Measurements from ENCODE around the gene KCNH1. TPM values are rescaled to one million over a fixed set of nuclear protein-coding genes. Genes with fewer than 3 reads are reported as not detected.

Gene KCNH1
- total RNA-seq, 3 donors from 2014 or later, result 0.81 to 1.7 (median 1.2) TPM

DNA sequence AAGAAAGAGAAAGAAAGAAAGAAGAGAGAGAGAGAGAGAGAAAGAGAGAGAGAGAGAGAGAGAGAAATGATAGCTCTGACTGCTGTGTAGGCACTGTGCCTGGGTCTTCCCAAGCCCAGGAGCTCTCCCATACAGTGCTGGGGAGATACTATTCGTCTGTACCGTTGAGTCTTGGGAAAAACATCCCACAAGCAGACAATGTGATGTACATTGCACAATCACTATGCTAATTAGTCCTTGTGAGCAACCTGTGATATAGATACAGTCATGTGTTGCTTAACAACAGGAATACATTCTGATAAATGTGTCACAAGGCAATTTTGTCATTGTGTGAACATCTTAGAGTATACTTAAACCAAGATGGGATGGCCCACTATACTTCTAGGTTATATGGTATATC, 424.2 kb downstream of the KCNH1 start:
- intact Hi-C loops (cut with DNase I, micrococcal nuclease), result no loop called here
- TF ChIP-seq, protein P1, sequence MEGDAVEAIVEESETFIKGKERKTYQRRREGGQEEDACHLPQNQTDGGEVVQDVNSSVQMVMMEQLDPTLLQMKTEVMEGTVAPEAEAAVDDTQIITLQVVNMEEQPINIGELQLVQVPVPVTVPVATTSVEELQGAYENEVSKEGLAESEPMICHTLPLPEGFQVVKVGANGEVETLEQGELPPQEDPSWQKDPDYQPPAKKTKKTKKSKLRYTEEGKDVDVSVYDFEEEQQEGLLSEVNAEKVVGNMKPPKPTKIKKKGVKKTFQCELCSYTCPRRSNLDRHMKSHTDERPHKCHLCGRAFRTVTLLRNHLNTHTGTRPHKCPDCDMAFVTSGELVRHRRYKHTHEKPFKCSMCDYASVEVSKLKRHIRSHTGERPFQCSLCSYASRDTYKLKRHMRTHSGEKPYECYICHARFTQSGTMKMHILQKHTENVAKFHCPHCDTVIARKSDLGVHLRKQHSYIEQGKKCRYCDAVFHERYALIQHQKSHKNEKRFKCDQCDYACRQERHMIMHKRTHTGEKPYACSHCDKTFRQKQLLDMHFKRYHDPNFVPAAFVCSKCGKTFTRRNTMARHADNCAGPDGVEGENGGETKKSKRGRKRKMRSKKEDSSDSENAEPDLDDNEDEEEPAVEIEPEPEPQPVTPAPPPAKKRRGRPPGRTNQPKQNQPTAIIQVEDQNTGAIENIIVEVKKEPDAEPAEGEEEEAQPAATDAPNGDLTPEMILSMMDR (IDR thresholded peaks at IDR 0.05), result no peak
- no peak overlapping the region for H3K4me3 ChIP-seq
- peaks cover 12% of the 10 kb centered on the region for H3K4me1 ChIP-seq (ENCODE audit: low read depth)
- H3K36me3 ChIP-seq (ENCODE audit: low read depth), result no peaks in the 10 kb centered on the region
- DNase-seq (no peak), ATAC-seq (no peak)
- H3K9me3 ChIP-seq, result no peaks in the 10 kb centered on the region

DNA sequence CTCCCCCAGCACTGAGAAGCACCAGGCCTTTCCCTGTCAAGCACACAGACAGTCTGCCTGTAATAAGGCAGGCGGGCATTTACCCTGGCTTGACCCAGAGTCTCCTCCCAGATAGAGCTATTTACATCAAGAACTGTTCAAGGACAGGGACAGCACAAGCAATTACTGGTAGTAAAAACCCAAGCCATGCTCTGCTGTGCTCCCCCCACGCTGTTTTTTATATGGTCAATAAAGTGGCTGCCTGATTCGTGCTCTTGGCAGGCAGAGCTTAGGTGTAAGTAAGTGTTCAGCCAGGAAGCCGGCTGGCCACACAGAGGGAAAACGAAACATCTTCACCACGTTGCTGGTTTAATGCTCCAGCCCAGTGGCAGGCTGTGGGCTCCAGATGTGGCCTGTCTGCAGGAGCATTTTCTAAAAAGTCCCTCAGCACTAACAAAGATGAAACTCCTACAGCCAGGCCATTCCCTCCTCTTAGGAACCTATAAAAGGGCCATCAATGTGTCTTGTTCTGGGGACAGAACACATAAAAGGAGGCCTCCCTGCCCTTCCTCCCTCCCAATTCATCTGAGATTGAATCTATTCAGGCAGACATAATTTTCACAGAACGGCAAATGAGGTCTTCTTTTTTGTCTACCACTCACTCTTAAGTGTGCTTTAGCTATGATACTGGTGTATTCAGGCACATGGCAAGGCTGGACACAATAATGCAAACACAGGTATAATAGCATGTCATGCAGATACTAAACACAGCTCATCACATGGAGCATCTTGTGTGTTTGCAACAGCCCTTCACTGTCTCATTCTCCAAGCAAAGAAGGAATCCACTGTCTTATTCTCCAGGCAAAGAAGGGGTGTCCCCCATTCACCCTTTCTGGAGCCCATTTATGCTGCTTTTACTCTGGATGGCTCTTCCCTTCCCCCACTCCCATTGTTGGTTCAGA, 426.4 kb downstream of the KCNH1 start:
- Histone ChIP-seq H3K4me1 (ENCODE audit: low read depth) (peaks cover 12% of the 10 kb centered on the region), H3K9me3 (no peaks in the 10 kb centered on the region), H3K4me3 (no peak overlapping the region), H3K36me3 (ENCODE audit: low read depth) (no peaks in the 10 kb centered on the region)
- ATAC-seq (peak; percentile 89), DNase-seq (peak in 2 of 3 donors; percentile 51 to 75)
- TF ChIP-seq, protein P1 (IDR thresholded peaks at IDR 0.05), result no peak
- intact Hi-C loops (cut with DNase I, micrococcal nuclease), result no loop called here

DNA sequence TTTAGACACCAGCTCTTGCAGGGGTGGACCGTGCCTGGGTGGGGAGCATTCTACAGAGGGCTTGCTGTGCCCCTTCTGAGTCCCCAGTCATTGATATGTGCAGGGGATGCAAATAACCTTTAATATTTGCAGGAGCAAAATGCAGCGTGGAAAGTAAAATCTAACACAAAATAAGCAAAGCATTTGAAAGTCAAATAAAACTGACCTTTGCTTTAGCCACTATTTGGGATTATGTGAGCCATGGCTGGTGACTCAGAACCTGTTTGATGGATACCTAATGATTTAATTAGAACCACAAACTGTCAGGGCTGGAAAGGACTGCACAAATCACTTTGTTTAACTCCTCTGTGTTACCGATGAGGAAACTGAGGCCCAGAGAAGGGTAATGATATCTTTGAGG, 427.7 kb downstream of the KCNH1 start:
- TF ChIP-seq, protein P1 (IDR thresholded peaks at IDR 0.05), result no peak
- H3K36me3 ChIP-seq (ENCODE audit: low read depth), result no peaks in the 10 kb centered on the region
- intact Hi-C loops (cut with DNase I, micrococcal nuclease), result no loop called here
- DNase-seq (no peak), ATAC-seq (no peak)
- peaks cover 12% of the 10 kb centered on the region for H3K4me1 ChIP-seq (ENCODE audit: low read depth)
- no peaks in the 10 kb centered on the region for H3K9me3 ChIP-seq
- H3K4me3 ChIP-seq, result no peak overlapping the region

DNA sequence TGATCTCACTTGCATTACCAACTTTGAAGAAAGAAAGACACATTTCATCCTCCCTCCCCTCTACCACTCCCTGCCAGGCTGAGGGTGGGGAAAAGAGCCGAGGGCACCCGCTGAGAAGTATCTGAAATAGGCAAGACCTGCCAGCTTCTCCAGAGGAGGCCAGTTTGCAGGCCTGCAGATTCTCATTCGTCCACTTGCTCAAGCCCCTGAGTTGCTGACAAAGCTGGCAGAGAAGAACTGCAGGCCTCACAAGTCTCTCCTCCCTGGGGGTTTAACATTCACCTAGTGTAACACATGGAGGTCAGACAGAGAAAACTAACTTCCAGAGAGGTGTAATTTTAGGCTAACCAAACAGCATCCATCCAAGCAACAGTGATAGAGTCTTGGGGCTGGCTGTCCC, 428.9 kb downstream of the KCNH1 start:
- intact Hi-C loops (cut with DNase I, micrococcal nuclease), result no loop called here
- ATAC-seq, result no peak
- no peaks in the 10 kb centered on the region for H3K36me3 ChIP-seq (ENCODE audit: low read depth)
- TF ChIP-seq, protein P1 (IDR thresholded peaks at IDR 0.05), result no peak
- no peak for DNase-seq
- no peaks in the 10 kb centered on the region for H3K9me3 ChIP-seq
- H3K4me3 ChIP-seq, result no peak overlapping the region
- peaks cover 12% of the 10 kb centered on the region for H3K4me1 ChIP-seq (ENCODE audit: low read depth)

DNA sequence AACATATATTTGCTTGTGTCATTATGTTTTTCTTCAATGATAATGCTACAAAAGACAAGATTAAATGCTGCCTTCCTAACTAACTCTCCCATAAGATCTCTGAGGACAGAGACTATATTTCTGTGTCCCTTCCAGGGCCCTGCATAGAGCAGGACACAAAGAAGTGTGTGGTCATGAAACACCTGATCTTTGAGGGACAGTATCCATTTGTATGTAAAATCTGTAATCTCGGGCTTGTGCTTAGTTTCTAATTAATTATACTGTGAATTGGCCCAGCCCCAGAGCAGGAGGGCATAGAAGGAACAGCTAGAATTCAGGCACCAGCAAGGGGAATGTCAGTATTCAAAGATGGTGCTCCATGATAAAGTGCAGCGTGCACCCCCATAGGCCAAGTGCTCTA, 430.4 kb downstream of the KCNH1 start:
- Histone ChIP-seq H3K36me3 (ENCODE audit: low read depth) (no peaks in the 10 kb centered on the region), H3K4me1 (ENCODE audit: low read depth) (peaks cover 12% of the 10 kb centered on the region), H3K9me3 (no peaks in the 10 kb centered on the region), H3K4me3 (no peak overlapping the region)
- intact Hi-C loops (cut with DNase I, micrococcal nuclease), result no loop called here
- DNase-seq (no peak), ATAC-seq (no peak)
- TF ChIP-seq, protein P1 (IDR thresholded peaks at IDR 0.05), result no peak

Measured in mucosa of descending colon (tissue), 3 donors.